Liver (tissue), 3 donors: ENCODE data around the gene OGA.

Experiments used
- TAF1 ChIP-seq: conservative IDR thresholded peaks from 2 replicates; pipeline ENCODE4 v1.6.1; 2016; ENCODE audit warnings: antibody characterized with exemption, mild to moderate bottlenecking
- TF ChIP-seq, protein P1 (sequence below): IDR thresholded peaks from 2 replicates; pipeline ENCODE4 v1.6.1; 2016; ENCODE audit warnings: antibody characterized with exemption, mild to moderate bottlenecking
- TF ChIP-seq, protein P2 (sequence below): IDR thresholded peaks from 2 replicates; pipeline ENCODE4 v1.6.1; 2016; ENCODE audit warnings: antibody characterized with exemption
- TF ChIP-seq, protein P3 (sequence below): fragments of 150-350 bp; IDR thresholded peaks from 2 replicates; pipeline ENCODE4 v1.5.1; 2017; ENCODE audit warnings: improper control_type of control experiment, low read depth, low read length; ENCODE audit not compliant: missing input control
- donor health status: healthy.
- donor health status: healthy.

DNA sequence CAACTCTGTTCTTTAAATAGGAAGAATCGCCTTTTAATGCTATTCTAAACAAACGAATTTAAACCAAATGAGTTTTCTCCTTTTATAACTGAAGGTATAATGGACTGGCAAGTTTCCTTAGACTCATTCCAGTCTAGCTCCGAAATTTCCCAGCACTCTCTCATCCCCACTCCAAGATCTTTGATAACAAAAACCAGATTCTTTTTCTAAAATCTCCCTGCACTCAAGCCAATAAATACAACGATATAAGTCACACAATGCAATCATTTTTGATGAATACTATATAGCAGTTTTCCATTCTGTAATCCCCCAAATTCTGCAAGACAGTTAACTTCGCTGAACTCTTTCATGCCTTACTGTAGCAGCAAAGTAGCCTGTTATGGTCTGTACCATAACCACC lies 1.9 kb downstream of the OGA start:
- TF ChIP-seq TAF1, result no peak
- TF ChIP-seq, protein P1, sequence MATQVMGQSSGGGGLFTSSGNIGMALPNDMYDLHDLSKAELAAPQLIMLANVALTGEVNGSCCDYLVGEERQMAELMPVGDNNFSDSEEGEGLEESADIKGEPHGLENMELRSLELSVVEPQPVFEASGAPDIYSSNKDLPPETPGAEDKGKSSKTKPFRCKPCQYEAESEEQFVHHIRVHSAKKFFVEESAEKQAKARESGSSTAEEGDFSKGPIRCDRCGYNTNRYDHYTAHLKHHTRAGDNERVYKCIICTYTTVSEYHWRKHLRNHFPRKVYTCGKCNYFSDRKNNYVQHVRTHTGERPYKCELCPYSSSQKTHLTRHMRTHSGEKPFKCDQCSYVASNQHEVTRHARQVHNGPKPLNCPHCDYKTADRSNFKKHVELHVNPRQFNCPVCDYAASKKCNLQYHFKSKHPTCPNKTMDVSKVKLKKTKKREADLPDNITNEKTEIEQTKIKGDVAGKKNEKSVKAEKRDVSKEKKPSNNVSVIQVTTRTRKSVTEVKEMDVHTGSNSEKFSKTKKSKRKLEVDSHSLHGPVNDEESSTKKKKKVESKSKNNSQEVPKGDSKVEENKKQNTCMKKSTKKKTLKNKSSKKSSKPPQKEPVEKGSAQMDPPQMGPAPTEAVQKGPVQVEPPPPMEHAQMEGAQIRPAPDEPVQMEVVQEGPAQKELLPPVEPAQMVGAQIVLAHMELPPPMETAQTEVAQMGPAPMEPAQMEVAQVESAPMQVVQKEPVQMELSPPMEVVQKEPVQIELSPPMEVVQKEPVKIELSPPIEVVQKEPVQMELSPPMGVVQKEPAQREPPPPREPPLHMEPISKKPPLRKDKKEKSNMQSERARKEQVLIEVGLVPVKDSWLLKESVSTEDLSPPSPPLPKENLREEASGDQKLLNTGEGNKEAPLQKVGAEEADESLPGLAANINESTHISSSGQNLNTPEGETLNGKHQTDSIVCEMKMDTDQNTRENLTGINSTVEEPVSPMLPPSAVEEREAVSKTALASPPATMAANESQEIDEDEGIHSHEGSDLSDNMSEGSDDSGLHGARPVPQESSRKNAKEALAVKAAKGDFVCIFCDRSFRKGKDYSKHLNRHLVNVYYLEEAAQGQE, result no peak
- TF ChIP-seq, protein P2, sequence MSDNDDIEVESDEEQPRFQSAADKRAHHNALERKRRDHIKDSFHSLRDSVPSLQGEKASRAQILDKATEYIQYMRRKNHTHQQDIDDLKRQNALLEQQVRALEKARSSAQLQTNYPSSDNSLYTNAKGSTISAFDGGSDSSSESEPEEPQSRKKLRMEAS, result no peak
- TF ChIP-seq, protein P3, sequence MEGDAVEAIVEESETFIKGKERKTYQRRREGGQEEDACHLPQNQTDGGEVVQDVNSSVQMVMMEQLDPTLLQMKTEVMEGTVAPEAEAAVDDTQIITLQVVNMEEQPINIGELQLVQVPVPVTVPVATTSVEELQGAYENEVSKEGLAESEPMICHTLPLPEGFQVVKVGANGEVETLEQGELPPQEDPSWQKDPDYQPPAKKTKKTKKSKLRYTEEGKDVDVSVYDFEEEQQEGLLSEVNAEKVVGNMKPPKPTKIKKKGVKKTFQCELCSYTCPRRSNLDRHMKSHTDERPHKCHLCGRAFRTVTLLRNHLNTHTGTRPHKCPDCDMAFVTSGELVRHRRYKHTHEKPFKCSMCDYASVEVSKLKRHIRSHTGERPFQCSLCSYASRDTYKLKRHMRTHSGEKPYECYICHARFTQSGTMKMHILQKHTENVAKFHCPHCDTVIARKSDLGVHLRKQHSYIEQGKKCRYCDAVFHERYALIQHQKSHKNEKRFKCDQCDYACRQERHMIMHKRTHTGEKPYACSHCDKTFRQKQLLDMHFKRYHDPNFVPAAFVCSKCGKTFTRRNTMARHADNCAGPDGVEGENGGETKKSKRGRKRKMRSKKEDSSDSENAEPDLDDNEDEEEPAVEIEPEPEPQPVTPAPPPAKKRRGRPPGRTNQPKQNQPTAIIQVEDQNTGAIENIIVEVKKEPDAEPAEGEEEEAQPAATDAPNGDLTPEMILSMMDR, result no peak
